Left ventricle myocardium inferior (tissue), 1 donor: Measurements from ENCODE around the gene DCAF8L1. TPM values are rescaled to one million over a fixed set of nuclear protein-coding genes. Genes with fewer than 3 reads are reported as not detected.
"Not testable (repeated sequence)": the region's sequence is repeated elsewhere in the genome, so short reads cannot be mapped to it uniquely, and the experiment has no call there.

Experiments used
- DNase-seq: peaks from one replicate; pipeline ENCODE4 v3.0.0-alpha.2; 2020
- H3K27ac ChIP-seq: fragments of 200-600 bp; replicated peaks from 2 replicates; pipeline ENCODE4 v1.8.0; 2021
- H3K27me3 ChIP-seq: fragments of 200-600 bp; 2 replicates; pipeline ENCODE4 v1.8.0; 2021; ENCODE audit warnings: low read depth
- H3K36me3 ChIP-seq: fragments of 200-600 bp; 2 replicates; pipeline ENCODE4 v1.8.0; 2021
- H3K4me1 ChIP-seq: fragments of 200-600 bp; 2 replicates; pipeline ENCODE4 v1.8.0; 2021
- H3K4me3 ChIP-seq: fragments of 200-600 bp; 2 replicates; pipeline ENCODE4 v1.8.0; 2021; ENCODE audit warnings: mild to moderate bottlenecking, moderate library complexity
- H3K9me3 ChIP-seq: fragments of 200-600 bp; replicated peaks from 2 replicates; pipeline ENCODE4 v1.8.0; 2021
- CTCF ChIP-seq: fragments of 200-600 bp; IDR thresholded peaks from 2 replicates; pipeline ENCODE4 v1.8.0; 2021; ENCODE audit warnings: antibody characterized with exemption, mild to moderate bottlenecking, borderline replicate concordance
- intact Hi-C: fragments of 100-400 bp; cut with micrococcal nuclease; formaldehyde crosslinking; loops from one replicate; pipeline ENCODE4 v1.11.0; 2022
- total RNA-seq: library from RNA; stranded (reverse); fragmentation: NEBNext Ultra II Directional; extraction: Animal tissue kit (Norgen Biotek cat#: 25700); gene quantifications from one replicate; pipeline ENCODE4 v1.2.1, GENCODE V29; 2021
- donor health status: DM: no; HTN: yes; CAD: no; lungs with severe emphysema.

Gene DCAF8L1
- total RNA-seq, 1 donor from 2014 or later = not detected

DNA sequence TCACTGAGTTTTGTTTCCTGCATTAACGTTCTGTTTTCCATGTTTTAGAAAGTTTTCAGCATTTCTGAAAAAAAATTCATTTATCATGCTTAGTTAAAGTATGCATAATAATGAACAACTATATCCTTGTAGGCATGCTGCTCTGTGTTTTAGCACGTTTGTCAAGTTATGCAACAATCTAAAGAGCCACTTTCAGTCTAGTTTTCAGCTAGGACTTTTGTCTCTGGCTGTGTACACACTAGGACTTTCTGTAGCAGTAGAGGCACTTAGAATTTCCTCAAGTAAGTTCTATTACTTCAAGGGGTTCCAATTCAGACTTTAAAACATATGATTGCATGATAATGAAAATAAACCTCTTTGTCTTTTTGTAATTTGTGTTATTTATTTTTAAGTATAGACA is 12.4 kb downstream of the DCAF8L1 start:
- intact Hi-C loops = no loop called here
- no peak for DNase-seq
- H3K4me1 ChIP-seq = no peaks in the 10 kb centered on the region
- H3K27me3 ChIP-seq = no peaks in the 10 kb centered on the region
- H3K27ac ChIP-seq = no peak overlapping the region
- H3K36me3 ChIP-seq = no peaks in the 10 kb centered on the region
- no peaks in the 10 kb centered on the region for H3K9me3 ChIP-seq
- no peak for TF ChIP-seq CTCF
- H3K4me3 ChIP-seq = no peak overlapping the region

- TF ChIP-seq CTCF = no peak
Measured at GRCh38 chrX:27968352-27968751, 12.9 kb downstream of the DCAF8L1 start.

GRCh38 chrX:27966955-27967354 is 14.3 kb downstream of the DCAF8L1 start:
- Histone ChIP-seq H3K27ac (no peak overlapping the region), H3K36me3 (no peaks in the 10 kb centered on the region), H3K4me3 (no peak overlapping the region), H3K27me3 (no peaks in the 10 kb centered on the region), H3K4me1 (no peaks in the 10 kb centered on the region), H3K9me3 (no peaks in the 10 kb centered on the region)
- DNase-seq = no peak
- intact Hi-C loops = no loop called here
- TF ChIP-seq CTCF = no peak

More at GRCh38 chrX:27968352-27968751, 12.9 kb downstream of the DCAF8L1 start:
- intact Hi-C loops = no loop called here
- no peak overlapping the region for H3K4me3 ChIP-seq
- H3K9me3 ChIP-seq = no peaks in the 10 kb centered on the region
- no peaks in the 10 kb centered on the region for H3K27me3 ChIP-seq
- H3K36me3 ChIP-seq = no peaks in the 10 kb centered on the region
- H3K27ac ChIP-seq = no peak overlapping the region
- no peaks in the 10 kb centered on the region for H3K4me1 ChIP-seq
- no peak for DNase-seq

DNA sequence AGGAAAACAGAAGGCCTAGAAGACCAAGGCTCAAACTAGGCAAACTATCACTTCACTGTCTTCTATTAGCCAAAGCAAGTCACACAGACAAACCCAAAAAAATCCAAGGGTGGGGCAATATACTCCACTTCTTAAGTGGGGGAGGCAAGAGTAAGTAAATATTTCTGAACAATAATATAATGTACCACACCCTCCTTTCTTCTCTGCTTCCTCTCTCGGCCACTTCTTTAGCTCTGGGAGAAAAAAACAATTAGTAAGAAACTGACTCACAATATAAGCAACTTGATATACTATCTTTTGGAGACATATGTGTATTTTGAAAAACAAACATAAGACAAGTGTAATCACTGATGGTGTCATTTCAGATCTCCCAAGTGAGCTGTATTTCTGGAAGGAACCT is 14.8 kb downstream of the DCAF8L1 start:
- no peak overlapping the region for H3K27ac ChIP-seq
- no peak for TF ChIP-seq CTCF
- no peaks in the 10 kb centered on the region for H3K36me3 ChIP-seq
- no peak overlapping the region for H3K4me3 ChIP-seq
- intact Hi-C loops = no loop called here
- H3K4me1 ChIP-seq = no peaks in the 10 kb centered on the region
- DNase-seq = no peak
- H3K27me3 ChIP-seq = no peaks in the 10 kb centered on the region
- H3K9me3 ChIP-seq = no peaks in the 10 kb centered on the region

DNA sequence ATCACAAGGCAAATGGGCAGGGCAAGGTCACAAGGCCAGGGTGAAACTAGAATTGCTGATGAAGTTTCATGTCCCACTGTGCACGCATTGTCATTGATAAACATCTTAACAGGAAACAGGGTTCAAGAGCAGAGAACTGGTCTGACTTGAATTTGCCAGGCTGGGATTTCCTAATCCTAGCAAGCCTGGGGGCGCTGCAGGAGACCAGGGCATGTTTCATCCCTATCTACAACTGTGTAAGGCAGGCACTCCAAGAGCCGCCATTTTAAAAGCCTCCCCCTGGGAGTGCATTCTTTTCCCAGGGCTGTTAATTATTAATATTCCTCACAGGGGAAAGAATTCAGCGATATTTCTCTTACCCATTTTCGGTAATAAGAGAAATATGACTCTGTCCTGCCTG is 15.9 kb downstream of the DCAF8L1 start:
- H3K27me3 ChIP-seq, H3K27ac ChIP-seq, H3K36me3 ChIP-seq, H3K4me1 ChIP-seq, DNase-seq, intact Hi-C loops, H3K9me3 ChIP-seq, H3K4me3 ChIP-seq: not testable (repeated sequence)

- no peak for DNase-seq
- H3K4me3 ChIP-seq = no peak overlapping the region
- TF ChIP-seq CTCF = no peak
- H3K36me3 ChIP-seq = no peaks in the 10 kb centered on the region
- H3K9me3 ChIP-seq = peaks cover 9% of the 10 kb centered on the region
- intact Hi-C loops = no loop called here
- no peaks in the 10 kb centered on the region for H3K4me1 ChIP-seq
- H3K27me3 ChIP-seq = no peaks in the 10 kb centered on the region
- H3K27ac ChIP-seq = no peak overlapping the region
Measured at GRCh38 chrX:27964432-27964831, 16.8 kb downstream of the DCAF8L1 start.

- H3K27ac ChIP-seq, H3K4me1 ChIP-seq, H3K4me3 ChIP-seq, H3K27me3 ChIP-seq, DNase-seq, H3K9me3 ChIP-seq, intact Hi-C loops, H3K36me3 ChIP-seq: not testable (repeated sequence)
Measured at GRCh38 chrX:27960410-27960809, 20.8 kb downstream of the DCAF8L1 start.
